H1 (cell line): ENCODE data around the gene COPS2. TPM values are rescaled to one million over a fixed set of nuclear protein-coding genes. Genes with fewer than 3 reads are reported as not detected.

Experiments used
- PHF8 ChIP-seq: fragments of 200-600 bp; sonication (generic); conservative IDR thresholded peaks from 2 replicates; pipeline ENCODE4 v1.7.1; 2012; ENCODE audit warnings: low read depth, mild to moderate bottlenecking, inconsistent platforms, low read length, moderate library complexity
- SP1 ChIP-seq: IDR thresholded peaks from 2 replicates; pipeline ENCODE4 v1.6.1; 2011; ENCODE audit warnings: low read depth, low read length
- polyA plus RNA-seq, 7 experiments: library from polyadenylated mRNA; depleted of rRNA in 3 of 7; stranded (reverse) in 5 of 7; unstranded in 2 of 7; fragments of >200 nt in 5 of 7; fragments of 200-250 nt in 2 of 7; gene quantifications; 1 replicate in 5 of 7; 2 replicates in 1 of 7; 4 replicates in 1 of 7; pipeline versions ENCODE4 v1.2.1 to v1.2.3, GENCODE V29; 2011 to 2013; ENCODE audit warnings: missing spikeins in 2 of 7, mixed read lengths in 2 of 7
- total RNA-seq: library from RNA; stranded (reverse); fragmentation: NEBNext Ultra II Directional; extraction: Animal tissue kit (Norgen Biotek cat#: 25700); gene quantifications from 2 replicates; pipeline ENCODE4 v1.2.1, GENCODE V29; 2021

COPS2 gene
- total and polyA plus RNA-seq, 2 of the 8 experiments (the other 6 are each of a cell fraction or from before 2014, with no cell fraction given): 17.7 to 85.1 TPM

DNA sequence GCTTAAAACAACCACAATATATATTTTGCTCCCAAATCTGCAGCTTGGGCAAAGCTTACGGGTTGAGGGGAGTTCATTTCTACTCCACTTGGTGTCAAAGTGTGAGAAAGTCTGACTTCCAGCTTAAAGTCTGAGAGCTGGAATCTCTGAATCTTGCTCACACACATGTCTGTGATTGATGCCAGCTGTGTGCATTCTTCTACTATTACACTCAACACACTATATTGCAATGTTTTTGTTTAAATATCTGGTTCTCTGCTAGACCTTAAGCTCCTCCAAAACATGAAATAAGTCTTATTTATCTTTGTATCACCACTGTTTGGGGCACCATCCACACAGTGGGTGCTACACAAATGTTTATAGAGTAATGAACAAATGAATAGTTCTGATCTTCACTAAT is 72.4 kb downstream of the COPS2 start (continued):
- TF ChIP-seq PHF8 (no peak), SP1 (no peak)
- TF ChIP-seq, all 59 proteins: peak for 0
